ENCODE data around the gene EPX. TPM values are rescaled to one million over a fixed set of nuclear protein-coding genes. Genes with fewer than 3 reads are reported as not detected.

EPX gene
- polyA plus RNA-seq, 1 donor (not counting 4 experiments of a cell fraction or from before 2014, with no cell fraction given): not detected

DNA sequence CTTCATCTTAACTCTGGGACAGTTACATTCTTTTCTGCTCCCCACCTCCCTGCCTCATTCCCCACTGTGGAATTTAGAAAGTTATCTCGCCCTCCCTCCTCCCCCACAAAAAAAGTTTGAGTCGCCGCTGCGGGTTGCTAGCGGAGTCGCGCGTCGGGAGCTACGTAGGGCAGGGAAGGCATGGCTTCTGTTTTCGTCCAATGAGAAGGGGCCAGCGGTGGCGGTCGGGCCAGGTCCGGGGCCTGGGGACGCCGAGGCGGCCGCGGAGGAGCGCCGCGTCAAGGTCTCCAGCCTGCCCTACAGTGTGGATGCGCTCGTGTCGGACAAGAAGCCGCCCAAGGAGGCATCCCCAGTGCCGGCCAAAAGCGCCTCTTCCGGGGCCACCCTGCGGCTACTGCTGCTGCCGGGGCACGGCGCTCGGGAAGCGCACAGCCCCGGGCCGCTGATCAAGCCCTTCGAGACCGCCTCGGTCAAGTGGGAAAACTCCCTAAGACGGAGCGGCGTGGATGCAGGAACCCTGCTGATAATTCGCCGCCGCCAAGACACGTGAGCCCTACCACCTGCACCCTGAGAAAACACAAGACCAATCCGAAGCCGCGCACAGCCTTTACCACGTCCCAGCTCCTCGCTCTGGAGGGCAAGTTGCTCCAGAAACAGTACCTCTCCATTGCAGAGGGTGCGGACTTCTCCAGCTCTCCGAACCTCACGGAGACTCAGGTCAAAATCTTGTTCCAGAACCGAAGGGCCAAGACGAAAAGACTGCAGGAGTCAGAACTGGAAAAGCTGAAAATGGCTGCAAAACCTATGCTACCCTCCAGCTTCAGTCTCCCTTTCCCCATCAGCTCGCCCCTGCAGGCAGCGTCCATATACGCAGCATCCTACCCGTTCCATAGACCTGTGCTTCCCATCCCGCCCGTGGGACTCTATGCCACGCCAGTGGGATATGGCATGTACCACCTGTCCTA lies 35.4 kb upstream of the EPX start:
- peaks cover 2% of the 10 kb centered on the region for H3K4me1 ChIP-seq (ENCODE audit: control insufficient read depth, extremely low read depth, insufficient read depth, low read length)
- H3K9me3 ChIP-seq (ENCODE audit: control insufficient read depth, low read depth, low read length): no peaks in the 10 kb centered on the region
- H3K9me1 ChIP-seq (ENCODE audit: control insufficient read depth, extremely low read depth, insufficient read depth, low read length): no peaks in the 10 kb centered on the region
- H4K20me1 ChIP-seq (ENCODE audit: control insufficient read depth, extremely low read depth, insufficient read depth, low read length): no peaks in the 10 kb centered on the region
- no peak for FAIRE-seq
- TF ChIP-seq, protein P1, sequence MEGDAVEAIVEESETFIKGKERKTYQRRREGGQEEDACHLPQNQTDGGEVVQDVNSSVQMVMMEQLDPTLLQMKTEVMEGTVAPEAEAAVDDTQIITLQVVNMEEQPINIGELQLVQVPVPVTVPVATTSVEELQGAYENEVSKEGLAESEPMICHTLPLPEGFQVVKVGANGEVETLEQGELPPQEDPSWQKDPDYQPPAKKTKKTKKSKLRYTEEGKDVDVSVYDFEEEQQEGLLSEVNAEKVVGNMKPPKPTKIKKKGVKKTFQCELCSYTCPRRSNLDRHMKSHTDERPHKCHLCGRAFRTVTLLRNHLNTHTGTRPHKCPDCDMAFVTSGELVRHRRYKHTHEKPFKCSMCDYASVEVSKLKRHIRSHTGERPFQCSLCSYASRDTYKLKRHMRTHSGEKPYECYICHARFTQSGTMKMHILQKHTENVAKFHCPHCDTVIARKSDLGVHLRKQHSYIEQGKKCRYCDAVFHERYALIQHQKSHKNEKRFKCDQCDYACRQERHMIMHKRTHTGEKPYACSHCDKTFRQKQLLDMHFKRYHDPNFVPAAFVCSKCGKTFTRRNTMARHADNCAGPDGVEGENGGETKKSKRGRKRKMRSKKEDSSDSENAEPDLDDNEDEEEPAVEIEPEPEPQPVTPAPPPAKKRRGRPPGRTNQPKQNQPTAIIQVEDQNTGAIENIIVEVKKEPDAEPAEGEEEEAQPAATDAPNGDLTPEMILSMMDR (optimal IDR thresholded peaks at IDR 0.05 in 1 of 3, IDR thresholded peaks at IDR 0.05 in 1 of 3, conservative IDR thresholded peaks at IDR 0.05 in 1 of 3; ENCODE audit: extremely low read depth in 1 of 3, insufficient read depth in 2 of 3, low read length in 3 of 3): no peak
- peak; percentile 69 for TF ChIP-seq EZH2 (IDR thresholded peaks at IDR 0.05; ENCODE audit: low read length)
- peaks cover 48% of the 10 kb centered on the region for H3K27me3 ChIP-seq (ENCODE audit: control insufficient read depth, extremely low read depth, insufficient read depth, low read length)
- DNase-seq (ENCODE audit: low read depth, low spot score): no peak
- no peaks in the 10 kb centered on the region for H3K36me3 ChIP-seq (ENCODE audit: control insufficient read depth in 2 of 2, extremely low read depth in 1 of 2, insufficient read depth in 2 of 2, low read length in 2 of 2)
- no peak overlapping the region for H3K27ac ChIP-seq (ENCODE audit: control insufficient read depth, insufficient read depth, low read length)
- H3K4me3 ChIP-seq (ENCODE audit: control insufficient read depth in 2 of 3, extremely low read depth in 1 of 3, insufficient read depth in 2 of 3, low read depth in 1 of 3, low read length in 3 of 3): peak overlapping the region in 2 of 3 experiments; percentile 4 to 17
- no peaks in the 10 kb centered on the region for H3K79me2 ChIP-seq (ENCODE audit: control insufficient read depth, insufficient read depth, low read length)
- no peak overlapping the region for H2AFZ ChIP-seq (ENCODE audit: control insufficient read depth, low read length)
- peak overlapping the region; percentile 61 for H3K4me2 ChIP-seq (ENCODE audit: control insufficient read depth, extremely low read depth, insufficient read depth, low read depth, low read length)
- dilution Hi-C loops (cut with MboI; ENCODE audit: extremely low pct_ligation_motif_present, low sequenced_read_pairs): no loop called here
- H3K9ac ChIP-seq (ENCODE audit: control insufficient read depth, extremely low read depth, insufficient read depth, low read length): no peak overlapping the region

DNA sequence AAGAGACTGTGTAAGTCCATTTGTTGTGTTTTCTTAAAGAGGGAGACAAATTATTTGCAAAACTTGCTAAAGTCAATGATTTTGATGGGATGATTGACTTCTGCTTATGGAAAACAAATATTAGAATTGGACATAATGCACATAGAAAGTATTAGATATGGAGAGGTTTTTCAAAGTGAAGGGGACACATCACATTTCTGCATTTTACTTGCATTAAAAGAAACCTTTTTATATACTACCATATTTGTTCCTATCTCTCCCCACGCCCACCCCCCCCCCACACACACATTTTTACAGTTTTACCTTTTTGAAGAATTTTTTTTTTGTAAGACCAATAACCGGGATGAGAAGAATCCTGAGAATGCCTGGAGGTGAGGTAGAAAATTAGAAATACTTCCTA lies 34.3 kb upstream of the EPX start:
- Histone ChIP-seq H3K9ac (ENCODE audit: control insufficient read depth, extremely low read depth, insufficient read depth, low read length) (no peak overlapping the region), H3K27ac (ENCODE audit: control insufficient read depth, insufficient read depth, low read length) (no peak overlapping the region), H3K4me1 (ENCODE audit: control insufficient read depth, extremely low read depth, insufficient read depth, low read length) (peaks cover 2% of the 10 kb centered on the region), H3K9me3 (ENCODE audit: control insufficient read depth, low read depth, low read length) (no peaks in the 10 kb centered on the region), H3K4me2 (ENCODE audit: control insufficient read depth, extremely low read depth, insufficient read depth, low read depth, low read length) (no peak overlapping the region), H3K27me3 (ENCODE audit: control insufficient read depth, extremely low read depth, insufficient read depth, low read length) (peaks cover 52% of the 10 kb centered on the region), H3K79me2 (ENCODE audit: control insufficient read depth, insufficient read depth, low read length) (no peaks in the 10 kb centered on the region), H2AFZ (ENCODE audit: control insufficient read depth, low read length) (no peak overlapping the region), H3K4me3 (ENCODE audit: control insufficient read depth in 2 of 3, extremely low read depth in 1 of 3, insufficient read depth in 2 of 3, low read depth in 1 of 3, low read length in 3 of 3) (no peak overlapping the region), H3K36me3 (ENCODE audit: control insufficient read depth in 2 of 2, extremely low read depth in 1 of 2, insufficient read depth in 2 of 2, low read length in 2 of 2) (no peaks in the 10 kb centered on the region), H4K20me1 (ENCODE audit: control insufficient read depth, extremely low read depth, insufficient read depth, low read length) (no peaks in the 10 kb centered on the region), H3K9me1 (ENCODE audit: control insufficient read depth, extremely low read depth, insufficient read depth, low read length) (no peaks in the 10 kb centered on the region)
- dilution Hi-C loops (cut with MboI; ENCODE audit: extremely low pct_ligation_motif_present, low sequenced_read_pairs): no loop called here
- FAIRE-seq (no peak), DNase-seq (ENCODE audit: low read depth, low spot score) (no peak)
- no peak for TF ChIP-seq EZH2 (IDR thresholded peaks at IDR 0.05; ENCODE audit: low read length)
- TF ChIP-seq, protein P1 (optimal IDR thresholded peaks at IDR 0.05 in 1 of 3, IDR thresholded peaks at IDR 0.05 in 1 of 3, conservative IDR thresholded peaks at IDR 0.05 in 1 of 3; ENCODE audit: extremely low read depth in 1 of 3, insufficient read depth in 2 of 3, low read length in 3 of 3): no peak

Data from keratinocyte (primary cell).